ENCODE data around the gene RAB40C.

Gene RAB40C

GRCh38 chr16:672371-672770 lies 82.5 kb downstream of the RAB40C start:
- DNase-seq: no peak

DNA sequence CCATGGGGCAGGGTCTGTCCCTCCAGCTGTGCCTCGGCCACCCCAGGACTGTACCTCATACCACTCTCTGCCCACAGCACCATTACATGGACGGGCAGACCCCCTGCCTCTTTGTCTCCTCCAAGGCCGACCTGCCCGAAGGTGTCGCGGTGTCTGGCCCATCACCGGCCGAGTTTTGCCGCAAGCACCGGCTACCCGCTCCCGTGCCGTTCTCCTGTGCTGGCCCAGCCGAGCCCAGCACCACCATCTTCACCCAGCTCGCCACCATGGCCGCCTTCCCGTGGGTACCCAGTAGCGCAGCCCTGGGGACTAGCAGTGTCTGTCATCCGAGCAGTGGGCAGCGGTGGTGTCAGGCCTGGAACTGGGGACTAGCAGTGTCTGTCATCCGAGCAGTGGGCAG lies 83.0 kb downstream of the RAB40C start:
- no peak for DNase-seq

GRCh38 chr16:673399-673991 lies 83.6 kb downstream of the RAB40C start:
- DNase-seq: no peak

GRCh38 chr16:674214-674881 lies 84.5 kb downstream of the RAB40C start:
- no peak for DNase-seq

DNA sequence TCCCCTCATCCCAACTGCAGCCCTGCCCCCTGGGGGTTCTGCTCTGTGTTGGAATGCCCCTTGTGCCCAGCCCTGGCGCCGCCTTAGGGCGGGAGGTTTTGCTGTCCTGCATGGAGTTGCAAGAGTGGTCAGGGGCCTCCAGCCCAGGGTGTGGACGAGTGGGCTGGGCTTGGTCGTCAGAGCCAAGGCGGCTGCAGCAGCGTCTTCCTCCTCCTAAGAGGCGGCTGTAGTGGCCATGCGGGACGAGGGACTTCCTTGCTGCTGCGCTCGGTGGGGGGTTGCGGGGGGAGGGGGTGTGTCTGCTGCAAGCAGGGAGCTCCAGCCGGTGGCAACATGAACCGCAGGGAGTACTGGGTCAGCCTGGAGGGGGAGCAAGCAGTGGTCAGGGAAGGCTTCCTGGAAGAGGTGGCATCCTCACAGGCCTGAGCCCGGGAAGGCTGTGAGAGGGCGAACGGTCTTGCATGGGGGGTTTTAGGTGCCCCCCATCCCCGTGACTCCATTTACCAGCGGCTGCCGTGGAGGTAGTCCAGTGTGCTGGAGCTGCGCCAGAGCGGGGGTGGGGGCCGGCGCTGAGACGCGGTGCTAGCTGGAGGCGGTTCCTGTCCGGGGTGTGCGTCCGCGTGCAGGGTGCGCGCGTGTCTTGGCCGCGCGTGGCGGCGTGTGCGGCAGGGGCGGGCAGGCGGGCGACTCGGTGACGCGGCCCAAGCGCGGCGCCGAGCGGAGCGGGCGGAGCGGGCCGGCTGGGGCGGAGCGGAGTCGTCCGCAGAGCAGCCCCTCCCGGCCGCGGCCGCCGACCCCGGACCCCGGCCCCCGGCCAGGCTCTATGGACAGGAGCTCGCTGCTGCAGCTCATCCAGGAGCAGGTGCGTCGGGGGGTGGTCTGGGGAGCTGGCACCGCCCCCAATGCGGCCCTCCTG lies 85.4 kb downstream of the RAB40C start, which contains the start of gene RHBDL1:
Gene RHBDL1, plus strand, starts transcription at position 704 of the 916 bp plus-strand sequence. Its CDS starts 120 bp downstream, at position 824.
- DNase-seq: no peak

DNA sequence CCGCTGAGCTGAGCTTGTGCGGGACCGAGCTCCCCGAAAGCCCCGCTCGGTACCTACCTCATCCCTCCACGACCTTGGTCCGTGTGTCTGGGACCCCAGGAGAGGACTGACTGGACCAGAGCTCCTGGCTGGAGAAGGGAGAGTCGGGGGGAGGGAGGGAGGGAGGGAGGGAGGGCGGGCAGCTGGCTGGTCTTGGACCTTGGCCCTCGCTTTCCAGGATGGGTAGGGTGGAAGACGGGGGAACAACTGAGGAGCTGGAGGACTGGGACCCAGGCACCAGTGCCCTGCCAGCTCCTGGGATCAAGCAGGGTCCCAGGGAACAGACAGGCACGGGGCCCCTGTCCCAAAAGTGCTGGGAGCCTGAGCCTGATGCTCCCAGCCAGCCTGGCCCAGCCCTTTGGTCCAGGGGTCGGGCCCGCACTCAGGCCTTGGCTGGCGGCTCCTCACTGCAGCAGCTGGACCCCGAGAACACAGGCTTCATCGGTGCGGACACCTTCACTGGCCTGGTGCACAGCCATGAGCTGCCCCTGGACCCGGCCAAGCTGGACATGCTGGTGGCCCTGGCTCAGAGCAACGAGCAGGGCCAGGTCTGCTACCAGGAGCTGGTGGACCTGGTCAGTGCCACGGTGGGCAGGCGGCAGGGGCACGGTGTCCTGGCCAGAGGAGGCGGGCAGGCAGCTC lies 86.2 kb downstream of the RAB40C start:
- DNase-seq: no peak

DNA sequence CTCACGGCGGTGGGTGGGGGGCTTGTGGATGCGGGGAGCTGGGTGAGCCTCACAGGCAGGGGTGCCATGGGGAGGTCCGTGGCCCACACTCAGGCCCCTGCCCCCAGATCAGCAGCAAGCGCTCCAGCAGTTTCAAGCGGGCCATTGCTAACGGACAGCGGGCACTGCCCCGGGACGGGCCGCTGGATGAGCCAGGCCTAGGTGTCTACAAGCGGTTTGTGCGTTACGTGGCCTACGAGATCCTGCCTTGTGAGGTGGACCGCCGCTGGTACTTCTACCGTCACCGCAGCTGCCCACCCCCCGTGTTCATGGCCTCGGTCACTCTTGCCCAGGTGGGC lies 86.7 kb downstream of the RAB40C start:
- DNase-seq: no peak

GRCh38 chr16:676913-677312 lies 87.0 kb downstream of the RAB40C start:
- no peak for DNase-seq

DNA sequence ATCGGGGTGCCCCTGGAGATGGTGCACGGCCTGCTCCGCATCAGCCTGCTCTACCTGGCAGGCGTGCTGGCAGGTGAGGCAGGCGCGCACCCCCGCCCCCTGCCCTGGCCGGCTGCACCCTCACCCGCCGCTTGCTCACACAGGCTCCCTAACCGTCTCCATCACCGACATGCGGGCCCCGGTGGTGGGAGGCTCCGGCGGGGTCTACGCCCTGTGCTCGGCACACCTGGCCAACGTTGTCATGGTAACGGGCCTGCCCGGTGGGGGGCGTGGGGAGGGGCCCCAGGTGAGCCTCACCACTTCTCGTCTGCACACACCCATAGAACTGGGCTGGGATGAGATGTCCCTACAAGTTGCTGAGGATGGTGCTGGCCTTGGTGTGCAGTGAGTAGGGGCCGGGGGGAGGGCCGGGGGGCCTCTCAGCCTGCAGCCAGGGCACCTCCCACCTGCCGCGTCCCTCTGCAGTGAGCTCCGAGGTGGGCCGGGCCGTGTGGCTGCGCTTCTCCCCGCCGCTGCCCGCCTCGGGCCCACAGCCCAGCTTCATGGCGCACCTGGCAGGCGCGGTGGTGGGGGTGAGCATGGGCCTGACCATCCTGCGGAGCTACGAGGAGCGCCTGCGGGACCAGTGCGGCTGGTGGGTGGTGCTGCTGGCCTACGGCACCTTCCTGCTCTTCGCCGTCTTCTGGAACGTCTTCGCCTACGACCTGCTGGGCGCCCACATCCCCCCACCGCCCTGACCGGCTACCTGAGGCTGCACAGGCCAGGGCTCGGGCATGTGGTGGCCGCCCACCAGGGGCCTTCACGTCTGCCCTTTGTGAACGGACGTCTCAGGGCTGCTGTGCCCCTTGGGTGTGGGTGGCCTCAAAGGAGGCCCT lies 87.7 kb downstream of the RAB40C start:
- no peak for DNase-seq

DNA sequence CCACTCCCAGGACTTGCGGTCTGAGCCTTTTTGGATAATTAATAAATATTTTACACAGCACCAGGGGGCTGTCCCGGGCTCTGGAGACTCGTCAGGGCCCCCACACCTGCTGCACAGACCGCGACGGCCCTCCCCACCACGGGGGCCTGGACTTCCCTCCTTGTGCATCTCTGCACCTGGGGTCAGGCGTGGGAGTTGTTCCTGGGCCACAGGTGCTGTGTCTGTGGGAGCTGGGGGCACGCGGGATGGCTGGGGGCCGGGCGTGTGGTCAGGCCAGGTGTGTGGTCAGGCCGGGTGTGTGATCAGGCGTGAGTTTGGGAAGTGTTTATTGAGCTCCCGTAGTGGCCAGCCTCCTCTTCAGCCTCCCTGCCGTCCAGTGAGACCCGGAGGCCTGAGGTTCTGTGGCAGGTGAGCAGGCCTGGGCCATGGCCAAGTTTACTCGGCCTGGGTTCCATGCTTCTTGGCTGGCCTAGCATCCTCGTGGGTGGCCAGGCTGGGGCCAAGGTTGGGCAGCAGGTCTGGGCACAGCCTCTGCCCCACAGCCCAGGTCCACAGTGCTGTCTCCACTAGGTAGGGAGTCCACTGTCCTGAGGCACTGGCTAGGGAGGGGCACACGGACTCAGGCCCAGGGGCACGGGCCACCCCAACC lies 88.5 kb downstream of the RAB40C start:
- no peak for DNase-seq

Data from stimulated activated CD4-positive, alpha-beta T cell treated with anti-CD3 and anti-CD28 coated beads, Interleukin-4, amount 100 ng/mL, for 24 hours (primary cell).